K562 (cell line): ENCODE results near the gene PDE4A. TPM values are rescaled to one million over a fixed set of nuclear protein-coding genes. Genes with fewer than 3 reads are reported as not detected.
A peak's percentile ranks its signal among the peaks of the same experiment; 100 is the strongest.

ENCODE experiments used
- ATAC-seq: fragments of 200-7000 bp; cut with Tn5 transposase; 3 replicates; pipeline ENCODE4 v1.9.1; 2020; ENCODE audit warnings: moderate library complexity
- BruUV-seq: library from RNA; stranded (reverse); fragments of 400-500 nt; replicated peaks from 2 replicates; lab custom pipeline; 2021; lab: Mats Ljungman, UMichigan
- CTCF ChIA-PET: fragments of 300-600 bp; formaldehyde crosslinking; extraction: SDS; loops from one replicate; lab custom pipeline; 2021; ENCODE audit warnings: low intra/inter-chr PET ratio; lab: Yijun Ruan, JAX
- POLR2A ChIA-PET: fragments of 300-600, 350-650 bp; sonication (Branson Sonifier 250); formaldehyde crosslinking; extraction: SDS; loops from one replicate; lab custom pipeline; 2021; ENCODE audit warnings: antibody characterized with exemption, inconsistent platforms; lab: Yijun Ruan, JAX
- DNase-seq, 4 experiments: peaks; one replicate each; pipeline versions ENCODE4 v3.0.0 to v3.0.0-alpha.2; 2011 to 2018; ENCODE audit warnings: low spot score in 3 of 4, mixed read lengths in 3 of 4; ENCODE audit errors: extremely low read depth in 1 of 4
- FAIRE-seq: peaks from 2 replicates; lab custom pipeline; 2011; peaks lifted over from hg19 to GRCh38; lab: Jason Lieb, UNC
- H2AFZ ChIP-seq: 2 replicates; pipeline ENCODE4 v1.6.0; 2011; ENCODE audit warnings: low read depth, low read length, control low read depth, inconsistent platforms
- H3K27ac ChIP-seq: fragments of 200-600 bp; 3 replicates; pipeline ENCODE4 v1.8.0; 2011; ENCODE audit warnings: low read depth, mild to moderate bottlenecking, control low read depth, inconsistent platforms, low read length, moderate library complexity, mixed read lengths; ENCODE audit errors: extremely low read depth
- H3K27me3 ChIP-seq, 2 experiments: fragments of 300-600 bp in 1 of 2; 2 replicates in 1 of 2; 3 replicates in 1 of 2; pipeline versions ENCODE4 v1.6.0 to v1.8.0; 2011; ENCODE audit warnings: inconsistent platforms in 2 of 2, low read length in 2 of 2, mild to moderate bottlenecking in 1 of 2, mixed read lengths in 1 of 2, moderate library complexity in 1 of 2; ENCODE audit not compliant: control insufficient read depth in 2 of 2, insufficient read depth in 2 of 2
- H3K36me3 ChIP-seq: fragments of 300-600 bp; 3 replicates; pipeline ENCODE4 v1.8.0; 2011; ENCODE audit warnings: mild to moderate bottlenecking, low read length, inconsistent platforms; ENCODE audit not compliant: control insufficient read depth, insufficient read depth
- H3K4me1 ChIP-seq, 2 experiments: fragments of 200-600 bp in 1 of 2; replicated peaks in 1 of 2; 2 replicates in 1 of 2; 3 replicates in 1 of 2; pipeline versions ENCODE4 v1.5.1 to v1.8.0; 2011; ENCODE audit warnings: inconsistent platforms in 2 of 2, low read length in 2 of 2, mild to moderate bottlenecking in 1 of 2, mixed read lengths in 1 of 2, moderate library complexity in 1 of 2; ENCODE audit not compliant: control insufficient read depth in 2 of 2, insufficient read depth in 2 of 2
- H3K4me2 ChIP-seq: 2 replicates; pipeline ENCODE4 v1.6.1; 2011; ENCODE audit warnings: low read length, control low read depth, inconsistent platforms, mixed read lengths; ENCODE audit not compliant: insufficient read depth
- H3K4me3 ChIP-seq: fragments of 200-600 bp; sonication (generic), shearing (Covaris generic); 2 replicates; pipeline ENCODE4 v1.5.1; 2016; ENCODE audit warnings: control low read depth, inconsistent platforms
- H3K79me2 ChIP-seq: fragments of 200-600 bp; 3 replicates; pipeline ENCODE4 v1.8.0; 2011; ENCODE audit warnings: low read length, inconsistent platforms; ENCODE audit not compliant: control insufficient read depth, insufficient read depth
- H3K9ac ChIP-seq, 2 experiments: 2 replicates each; pipeline versions ENCODE4 v1.6.0 to v1.6.1; 2011; ENCODE audit warnings: low read depth in 2 of 2, low read length in 2 of 2, control low read depth in 1 of 2, inconsistent platforms in 1 of 2, mild to moderate bottlenecking in 1 of 2, mixed read lengths in 1 of 2; ENCODE audit not compliant: insufficient read depth in 1 of 2
- H3K9me1 ChIP-seq: one replicate; pipeline ENCODE4 v1.6.0; 2011; ENCODE audit warnings: inconsistent platforms, mild to moderate bottlenecking, low read length, moderate library complexity; ENCODE audit not compliant: control insufficient read depth, insufficient read depth
- H3K9me3 ChIP-seq: replicated peaks from 2 replicates; pipeline ENCODE4 v1.5.1; 2011; ENCODE audit warnings: low read depth, low read length, inconsistent platforms; ENCODE audit not compliant: control insufficient read depth, insufficient read depth
- H4K20me1 ChIP-seq: replicated peaks from 2 replicates; pipeline ENCODE4 v1.6.1; 2011; ENCODE audit warnings: low read length, inconsistent platforms, mixed read lengths; ENCODE audit not compliant: control insufficient read depth, insufficient read depth
- ARID4B ChIP-seq: sonication (generic); formaldehyde crosslinking; IDR thresholded peaks from 2 replicates; pipeline ENCODE4 v1.8.0; 2022; ENCODE audit warnings: mild to moderate bottlenecking, missing genetic modification reagents
- ETS2 ChIP-seq: IDR thresholded peaks from 2 replicates; pipeline ENCODE4 v1.6.1; 2016; ENCODE audit warnings: borderline replicate concordance, missing genetic modification characterization, mild to moderate bottlenecking, moderate library complexity, missing compliant biosample characterization; ENCODE audit not compliant: poor library complexity, severe bottlenecking
- HINFP ChIP-seq: fragments of 450-650 bp; conservative IDR thresholded peaks from 2 replicates; pipeline ENCODE4 v1.6.1; 2016; ENCODE audit warnings: missing genetic modification characterization, low read depth, mild to moderate bottlenecking, control low read depth, missing compliant biosample characterization
- HOXB6 ChIP-seq: fragments of 250-450 bp; sonication (Bioruptor Pico); IDR thresholded peaks from 2 replicates; pipeline ENCODE4 v1.5.1; 2022; ENCODE audit warnings: mild to moderate bottlenecking, borderline replicate concordance
- PTBP1 ChIP-seq: fragments of 200-400 bp; formaldehyde crosslinking; IDR thresholded peaks from 2 replicates; pipeline ENCODE4 v1.6.1; 2017; ENCODE audit warnings: low read depth, low read length
- RB1 ChIP-seq: fragments of 450-650 bp; IDR thresholded peaks from 2 replicates; pipeline ENCODE4 v1.6.1; 2017; ENCODE audit warnings: low read depth, mild to moderate bottlenecking
- XRCC4 ChIP-seq: IDR thresholded peaks from one replicate; pipeline ENCODE4 v1.6.1; 2011; ENCODE audit not compliant: insufficient read depth, insufficient read length; ENCODE audit errors: extremely low read depth
- ZFP36 ChIP-seq: fragments of 150-350 bp; IDR thresholded peaks from 2 replicates; pipeline ENCODE4 v1.6.1; 2018; ENCODE audit warnings: low read length, low read depth; ENCODE audit not compliant: partially characterized antibody
- ZNF512 ChIP-seq: IDR thresholded peaks from 2 replicates; pipeline ENCODE4 v1.6.1; 2016; ENCODE audit warnings: missing genetic modification characterization, missing compliant biosample characterization
- WGBS: fragments of 100-300 bp; shearing (Covaris generic); methylation state at CpG from one replicate; pipeline ENCODE4 v1.1.6; 2016; ENCODE audit warnings: low coverage, mixed read lengths; ENCODE audit not compliant: insufficient coverage; ENCODE audit errors: missing lambda C conversion rate; 5-methylcytosine and 5-hydroxymethylcytosine counted together
- in situ Hi-C: fragments of 300-500 bp; cut with MboI; formaldehyde crosslinking; loops from 4 replicates; pipeline ENCODE4 v1.15.0; 2018; ENCODE audit warnings: inconsistent platforms, mixed read lengths
- intact Hi-C: fragments of 100-400 bp; cut with micrococcal nuclease; formaldehyde crosslinking; loops from 2 replicates; pipeline ENCODE4 v1.14.2; 2022
- polyA plus RNA-seq, 8 experiments: library from polyadenylated mRNA; depleted of rRNA in 4 of 8; stranded (reverse) in 5 of 8; unstranded in 3 of 8; fragments of >200 nt; fragmentation: Nextera tagmentation in 2 of 8; fragmentation: Illumina TruSeq in 1 of 8; extraction: Ambion mirVana in 2 of 8; extraction: Trizol in 1 of 8; gene quantifications; 2 replicates each; pipeline versions ENCODE4 v1.2.1 to v1.2.3, GENCODE V29; 2011 to 2014; ENCODE audit warnings: inconsistent platforms in 1 of 8, missing spikeins in 1 of 8
- total RNA-seq, 7 experiments: library from RNA; depleted of rRNA in 6 of 7; stranded (reverse); fragments of >200 nt in 6 of 7; fragmentation: Illumina TruSeq in 2 of 7; extraction: Trizol in 2 of 7; gene quantifications; 2 replicates each; pipeline versions ENCODE4 v1.2.1 to v1.2.3, GENCODE V29; 2011 to 2021; ENCODE audit warnings: low replicate concordance in 1 of 7
- TF ChIP-seq, protein P1 (sequence below): fragments of 250-450 bp; sonication (Bioruptor Pico); IDR thresholded peaks from 2 replicates; pipeline ENCODE4 v1.8.0; 2022; ENCODE audit warnings: inconsistent platforms

PDE4A gene
- total and polyA plus RNA-seq, 9 of the 15 experiments (the other 6 are each of a cell fraction or from before 2014, with no cell fraction given), result 0.66 to 26.9 (median 4.6) TPM

GRCh38 chr19:10433131-10433536 is 12.8 kb downstream of the PDE4A start (continued):
- TF ChIP-seq HINFP (tag) (no peak), ZNF512 (no peak), HOXB6 (CRISPR knock-in tag) (no peak), XRCC4 (no peak), ZFP36 (no peak), ETS2 (tag) (no peak)

- peaks cover 0 to 5% of the 10 kb centered on the region in 2 experiments; a peak in 3 of 5 replicates for H3K4me1 ChIP-seq
- H3K4me3 ChIP-seq, result no peak overlapping the region
- no peak for FAIRE-seq
- in situ Hi-C loops (no loop called here), intact Hi-C loops (no loop called here)
- H3K79me2 ChIP-seq, result peaks cover 58% of the 10 kb centered on the region
- no peak overlapping the region for H3K4me2 ChIP-seq
- H3K9ac ChIP-seq, result peak overlapping the region in 1 of 2 experiments; percentile 64; a peak in 1 of 4 replicates
- peak in 1 of 4 experiments; percentile 5 for DNase-seq
- ATAC-seq, result no peak
- H3K36me3 ChIP-seq, result peaks cover 23% of the 10 kb centered on the region; the same call in 1 of the 3 replicates
- no peaks in the 10 kb centered on the region for H3K9me1 ChIP-seq
- no peaks in the 10 kb centered on the region for H3K9me3 ChIP-seq
- ChIA-PET CTCF (no interaction called here), POLR2A (no interaction called here)
- no peak overlapping the region for H3K27ac ChIP-seq
- 79% methylated on average over 3 of the region's 5 CpGs for WGBS
- BruUV-seq, result no TSS peak
- no peaks in the 10 kb centered on the region for H3K27me3 ChIP-seq
- no peaks in the 10 kb centered on the region for H4K20me1 ChIP-seq
- no peak overlapping the region for H2AFZ ChIP-seq
- no peak for TF ChIP-seq RB1
- no peak for TF ChIP-seq PTBP1
- TF ChIP-seq ARID4B (CRISPR knock-in tag), result no peak
- TF ChIP-seq, protein P1, sequence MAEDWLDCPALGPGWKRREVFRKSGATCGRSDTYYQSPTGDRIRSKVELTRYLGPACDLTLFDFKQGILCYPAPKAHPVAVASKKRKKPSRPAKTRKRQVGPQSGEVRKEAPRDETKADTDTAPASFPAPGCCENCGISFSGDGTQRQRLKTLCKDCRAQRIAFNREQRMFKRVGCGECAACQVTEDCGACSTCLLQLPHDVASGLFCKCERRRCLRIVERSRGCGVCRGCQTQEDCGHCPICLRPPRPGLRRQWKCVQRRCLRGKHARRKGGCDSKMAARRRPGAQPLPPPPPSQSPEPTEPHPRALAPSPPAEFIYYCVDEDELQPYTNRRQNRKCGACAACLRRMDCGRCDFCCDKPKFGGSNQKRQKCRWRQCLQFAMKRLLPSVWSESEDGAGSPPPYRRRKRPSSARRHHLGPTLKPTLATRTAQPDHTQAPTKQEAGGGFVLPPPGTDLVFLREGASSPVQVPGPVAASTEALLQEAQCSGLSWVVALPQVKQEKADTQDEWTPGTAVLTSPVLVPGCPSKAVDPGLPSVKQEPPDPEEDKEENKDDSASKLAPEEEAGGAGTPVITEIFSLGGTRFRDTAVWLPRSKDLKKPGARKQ (CRISPR knock-in tag), result no peak
These were observed 19.2 kb downstream of the PDE4A start for GRCh38 chr19:10439588-10439987.
